NAMALWA (cell line): ENCODE results near the gene HOXA13.

Experiments
- DNase-seq: peaks from one replicate; pipeline ENCODE4 v3.0.0-alpha.2; 2015; ENCODE audit warnings: low spot score

Gene HOXA13

DNA sequence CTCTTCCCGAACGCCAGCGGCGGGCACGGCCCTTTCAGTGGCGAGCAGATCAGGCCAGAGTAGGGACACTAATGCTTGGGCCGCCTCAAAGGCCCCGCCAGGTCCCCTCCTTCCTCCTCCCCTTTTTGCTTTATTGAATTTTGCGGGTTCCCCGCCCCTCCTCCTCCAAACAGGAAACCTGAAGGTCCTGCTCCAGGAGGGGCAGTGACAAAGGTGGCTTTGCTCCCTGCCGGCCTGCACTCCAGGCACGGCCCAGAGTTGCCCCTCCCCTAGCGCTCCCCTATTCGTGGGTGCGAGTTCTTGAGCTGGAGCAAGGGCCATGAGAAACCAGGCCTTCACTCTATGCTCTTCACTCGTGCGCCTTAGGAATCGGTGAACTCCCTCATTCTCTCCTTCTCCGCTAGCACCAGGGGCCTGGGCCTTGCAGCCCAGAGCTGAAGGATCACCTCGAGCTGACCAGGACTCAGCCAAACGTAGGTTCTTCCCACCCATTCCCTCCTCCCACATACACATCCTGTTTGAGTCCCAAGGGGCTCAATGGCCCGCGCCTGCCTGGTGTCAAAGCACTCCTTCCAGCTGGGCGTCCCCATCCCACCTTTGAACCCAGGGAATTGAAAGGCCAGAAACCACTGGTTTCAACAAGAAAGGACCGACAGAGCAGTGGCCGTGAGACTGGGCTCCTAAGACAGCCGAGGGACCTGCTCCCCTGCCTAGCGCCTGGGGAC lies 51.7 kb downstream of the HOXA13 start:
- DNase-seq, result no peak

DNA sequence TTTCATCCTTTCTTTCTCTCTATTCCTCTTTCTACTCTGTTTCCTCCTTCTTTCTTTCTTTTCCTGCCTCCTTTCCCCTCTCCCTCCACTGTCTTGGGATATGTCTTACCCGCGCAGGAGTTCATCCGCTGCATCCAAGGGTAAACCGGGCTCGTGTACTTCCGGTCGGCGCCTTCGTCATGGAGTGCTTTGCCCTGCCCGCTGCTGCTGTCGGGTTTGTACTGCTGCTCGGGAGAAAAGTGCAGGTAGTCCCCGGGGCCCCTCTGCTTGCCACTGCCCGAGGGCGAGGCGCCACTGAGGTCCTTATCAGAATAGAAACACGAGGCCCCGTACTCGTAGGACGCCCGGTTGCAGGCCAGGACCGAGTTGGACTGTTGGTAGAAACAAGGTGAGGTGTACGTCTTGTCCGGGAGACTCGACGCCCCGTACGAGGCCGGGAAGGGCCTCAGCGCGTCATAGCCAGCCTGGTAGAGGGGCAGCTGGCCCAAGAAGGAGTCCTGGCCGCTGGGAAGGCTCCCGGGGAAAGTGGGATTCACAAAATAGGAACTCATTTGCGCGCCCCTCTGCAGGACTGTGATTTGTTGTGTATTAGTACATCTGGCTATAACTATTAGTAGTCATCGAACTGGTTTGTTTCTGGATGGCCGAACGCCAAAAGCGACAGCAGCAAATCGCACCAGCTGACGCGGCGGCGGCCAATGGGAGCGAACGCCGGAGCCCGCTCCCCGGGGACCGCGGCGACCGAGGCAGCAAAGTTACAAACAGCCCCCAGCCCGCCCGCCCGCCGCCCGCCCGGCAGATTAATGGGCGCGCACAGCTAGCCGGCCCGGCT lies 52.5 kb downstream of the HOXA13 start, which contains the start of gene HOXA6:
Gene HOXA6, minus strand, starts transcription at position 576 of the 832 bp plus-strand sequence. Its CDS starts 25 bp downstream, at position 551.
- DNase-seq, result no peak

DNA sequence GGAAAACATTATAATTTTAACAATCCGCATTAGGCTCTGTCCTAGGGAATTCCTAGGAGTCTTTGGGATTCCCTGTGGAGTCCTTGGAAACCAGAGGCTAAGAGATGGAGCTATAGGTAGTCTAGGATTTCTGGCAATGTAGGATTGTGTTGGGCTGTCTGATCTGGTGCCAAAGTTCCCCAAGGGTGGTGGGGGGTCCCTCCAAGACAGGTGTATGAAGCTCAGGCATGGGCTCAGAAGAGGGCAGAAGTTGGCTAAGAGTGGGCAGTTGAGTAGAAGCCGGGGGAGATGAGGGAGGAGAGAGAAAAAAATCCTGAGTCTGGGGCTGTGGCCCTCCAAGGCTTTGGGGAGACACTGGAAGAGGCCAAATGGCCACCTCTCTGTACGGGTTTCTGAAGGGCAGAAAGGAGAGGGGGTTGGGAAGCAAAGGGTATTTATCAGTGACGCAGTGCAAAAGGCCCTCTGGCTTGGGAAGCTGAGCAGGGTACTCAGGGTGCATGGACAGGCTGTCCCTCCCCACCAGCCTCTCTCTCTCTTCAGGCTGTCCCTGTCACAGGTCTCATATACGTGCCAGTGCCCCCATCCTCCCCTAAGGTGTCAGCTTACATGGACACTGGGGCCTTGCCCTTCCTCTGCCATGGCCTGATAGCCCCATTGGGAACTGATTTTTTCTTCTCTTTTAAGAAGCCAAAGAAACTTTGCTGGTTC lies 53.2 kb downstream of the HOXA13 start:
- DNase-seq, result no peak

DNA sequence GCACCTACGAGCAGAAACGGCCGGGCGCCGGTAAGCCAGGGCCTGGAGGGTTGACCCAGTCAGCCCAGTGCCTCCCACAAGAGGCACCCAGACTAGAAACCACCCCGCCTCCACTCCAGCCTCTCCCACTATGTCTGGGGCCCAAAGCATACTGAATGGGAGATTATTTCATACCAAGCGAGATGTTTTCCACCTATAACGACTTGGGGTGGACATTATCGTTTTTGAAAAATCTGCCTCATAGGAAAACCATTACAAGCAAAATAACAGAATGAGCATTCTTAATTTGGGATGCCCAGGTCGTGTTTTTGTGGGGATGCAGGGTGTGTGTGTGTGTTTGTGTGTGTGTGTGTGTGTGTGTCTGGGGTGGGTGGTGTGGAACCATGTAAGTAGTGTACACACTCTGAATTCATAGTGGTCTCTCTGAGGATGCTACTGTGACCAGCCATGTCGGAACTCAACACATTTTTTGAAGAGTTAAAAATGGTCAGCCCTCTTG lies 53.9 kb downstream of the HOXA13 start:
- DNase-seq, result no peak

DNA sequence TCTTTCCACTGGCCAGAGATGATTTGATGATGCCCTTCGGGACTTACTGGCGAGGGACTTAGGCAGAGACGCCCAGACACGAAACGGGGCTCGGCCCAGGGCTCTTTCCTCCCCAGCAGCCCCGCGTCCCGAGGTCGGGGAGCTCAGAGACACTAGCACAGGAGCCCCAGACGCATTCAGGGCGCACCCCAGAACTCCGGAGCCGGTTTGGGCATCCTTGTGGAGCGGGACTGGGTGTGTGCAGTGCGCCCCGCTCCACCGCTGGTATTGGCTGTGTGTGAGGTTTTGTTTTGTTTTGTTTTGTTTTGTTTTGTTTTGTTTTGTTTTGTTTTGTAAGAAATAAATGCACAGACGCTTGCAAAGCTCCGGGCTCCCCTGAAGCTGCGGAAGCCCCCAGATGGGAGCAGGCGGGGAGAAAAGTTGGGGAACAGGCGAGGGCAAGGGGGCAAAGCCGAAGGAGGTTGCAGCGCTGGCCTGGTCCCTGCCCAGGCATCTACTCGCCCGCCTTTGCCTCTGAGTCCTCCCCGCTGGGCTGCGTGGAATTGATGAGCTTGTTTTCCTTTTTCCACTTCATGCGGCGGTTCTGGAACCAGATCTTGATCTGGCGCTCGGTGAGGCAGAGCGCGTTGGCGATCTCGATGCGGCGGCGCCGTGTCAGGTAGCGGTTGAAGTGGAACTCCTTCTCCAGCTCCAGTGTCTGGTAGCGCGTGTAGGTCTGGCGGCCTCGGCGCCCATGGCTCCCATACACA lies 54.6 kb downstream of the HOXA13 start:
- no peak for DNase-seq

DNA sequence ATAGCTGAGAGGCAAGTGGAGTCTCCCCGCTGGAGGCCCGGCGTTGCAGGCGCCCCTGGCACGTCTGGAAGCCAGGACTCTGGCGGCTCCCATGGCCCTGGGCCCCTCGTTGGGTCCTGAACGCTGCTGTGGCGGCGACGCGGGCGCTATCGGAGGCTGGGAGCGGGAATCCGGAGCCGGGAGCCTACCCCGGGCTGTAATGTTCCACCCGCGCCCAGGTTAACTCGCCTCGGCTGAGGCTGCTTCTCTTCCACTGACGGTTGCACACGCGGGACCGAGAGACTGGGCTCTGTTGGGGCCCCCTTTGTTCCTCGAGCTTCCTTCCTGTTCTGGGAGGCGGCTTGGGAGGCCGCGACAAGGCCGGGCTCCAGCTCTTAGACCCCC lies 55.1 kb downstream of the HOXA13 start:
- no peak for DNase-seq
